Measurements from ENCODE around the gene TBX21. TPM values are rescaled to one million over a fixed set of nuclear protein-coding genes. Genes with fewer than 3 reads are reported as not detected.
A peak's percentile ranks its signal among the peaks of the same experiment; 100 is the strongest.

Gene TBX21
- total and polyA plus RNA-seq, 12 donors, result 0.07 to 2.0 (median 0.21) TPM; not detected in 4

DNA sequence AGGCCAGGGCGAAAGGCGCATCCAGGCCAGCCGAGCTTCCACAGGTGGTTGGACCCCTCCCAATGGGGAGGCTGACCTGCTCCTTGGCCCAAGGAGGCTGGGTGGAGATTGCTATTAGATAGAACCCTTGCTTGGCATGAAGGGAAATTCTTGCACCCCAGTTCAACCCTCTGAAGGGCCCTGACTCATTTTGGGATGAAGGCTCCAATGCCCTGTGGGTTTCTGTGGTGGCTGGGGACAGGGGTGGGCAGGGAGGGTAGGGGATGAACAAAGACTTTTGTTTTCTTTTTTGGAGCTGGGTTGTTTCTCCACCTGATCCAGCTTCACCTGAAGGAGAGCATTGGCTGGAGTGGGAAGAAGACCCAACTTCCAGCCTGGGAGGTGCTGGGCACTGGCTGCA is 16.7 kb upstream of the TBX21 start:
- WGBS, 2 donors, result 88 to 93% methylated on average over 3 of the region's 3 CpGs
- peaks cover 0 to 5% (median 0%) of the 10 kb centered on the region in 9 donors for H3K36me3 ChIP-seq
- intact Hi-C loops (cut with DNase I), result no loop called here
- H3K9me3 ChIP-seq, result no peaks in the 10 kb centered on the region
- peaks cover 8 to 46% (median 36%) of the 10 kb centered on the region in 7 donors for H3K27me3 ChIP-seq
- no peak overlapping the region for H3K4me3 ChIP-seq
- TF ChIP-seq, protein P1, sequence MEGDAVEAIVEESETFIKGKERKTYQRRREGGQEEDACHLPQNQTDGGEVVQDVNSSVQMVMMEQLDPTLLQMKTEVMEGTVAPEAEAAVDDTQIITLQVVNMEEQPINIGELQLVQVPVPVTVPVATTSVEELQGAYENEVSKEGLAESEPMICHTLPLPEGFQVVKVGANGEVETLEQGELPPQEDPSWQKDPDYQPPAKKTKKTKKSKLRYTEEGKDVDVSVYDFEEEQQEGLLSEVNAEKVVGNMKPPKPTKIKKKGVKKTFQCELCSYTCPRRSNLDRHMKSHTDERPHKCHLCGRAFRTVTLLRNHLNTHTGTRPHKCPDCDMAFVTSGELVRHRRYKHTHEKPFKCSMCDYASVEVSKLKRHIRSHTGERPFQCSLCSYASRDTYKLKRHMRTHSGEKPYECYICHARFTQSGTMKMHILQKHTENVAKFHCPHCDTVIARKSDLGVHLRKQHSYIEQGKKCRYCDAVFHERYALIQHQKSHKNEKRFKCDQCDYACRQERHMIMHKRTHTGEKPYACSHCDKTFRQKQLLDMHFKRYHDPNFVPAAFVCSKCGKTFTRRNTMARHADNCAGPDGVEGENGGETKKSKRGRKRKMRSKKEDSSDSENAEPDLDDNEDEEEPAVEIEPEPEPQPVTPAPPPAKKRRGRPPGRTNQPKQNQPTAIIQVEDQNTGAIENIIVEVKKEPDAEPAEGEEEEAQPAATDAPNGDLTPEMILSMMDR (IDR thresholded peaks at IDR 0.05), result no peak
- peak overlapping the region in 1 of 10 donors; percentile 3 for H3K27ac ChIP-seq
- ATAC-seq (no peak), DNase-seq (no peak)
- H3K4me1 ChIP-seq, result peaks cover 0 to 48% (median 0%) of the 10 kb centered on the region in 9 donors

DNA sequence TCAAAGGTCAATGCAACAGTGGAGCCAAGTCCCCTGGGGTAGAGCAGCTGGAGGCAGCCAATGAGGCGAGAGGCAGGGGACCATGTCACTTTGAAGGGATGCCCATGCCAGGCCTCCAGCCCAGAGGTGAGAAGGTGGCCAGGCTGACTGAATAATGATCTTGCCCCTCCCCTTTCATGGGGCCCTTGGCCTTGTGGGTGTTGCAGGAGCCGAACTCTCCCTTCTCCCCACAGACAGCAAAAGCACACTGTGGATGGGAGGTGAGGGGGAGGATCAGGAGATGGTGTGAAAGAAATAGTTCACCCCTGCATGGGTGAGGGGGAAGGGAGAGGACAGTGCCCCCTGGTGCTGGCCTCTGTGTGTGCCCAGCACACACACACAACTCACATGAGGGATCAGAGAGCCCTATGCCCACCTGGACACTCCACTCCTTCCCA is 15.8 kb upstream of the TBX21 start:
- H3K27me3 ChIP-seq, result peaks cover 11 to 55% (median 45%) of the 10 kb centered on the region in 7 donors
- TF ChIP-seq, protein P1 (IDR thresholded peaks at IDR 0.05), result peak in 8 of 9 donors; percentile 15 to 47 (median 36)
- ATAC-seq, result peak in 2 of 8 donors; percentile 14 to 27

GRCh38 chr17:47717979-47718621 is 14.9 kb upstream of the TBX21 start:
- peak overlapping the region in 1 of 10 donors; percentile 36 for H3K27ac ChIP-seq
- TF ChIP-seq, protein P1 (IDR thresholded peaks at IDR 0.05), result no peak
- H3K36me3 ChIP-seq, result no peaks in the 10 kb centered on the region
- H3K4me1 ChIP-seq, result peaks cover 0 to 48% (median 0%) of the 10 kb centered on the region in 9 donors
- intact Hi-C loops (cut with DNase I), result no loop called here
- H3K4me3 ChIP-seq, result no peak overlapping the region
- 40 to 41% methylated on average over 9 of the region's 9 CpGs for WGBS, 2 donors
- DNase-seq (no peak), ATAC-seq (no peak)
- no peaks in the 10 kb centered on the region for H3K9me3 ChIP-seq
- H3K27me3 ChIP-seq, result peaks cover 11 to 63% (median 53%) of the 10 kb centered on the region in 7 donors

More for the DNA sequence above, 15.8 kb upstream of the TBX21 start:
- Histone ChIP-seq H3K9me3 (no peaks in the 10 kb centered on the region), H3K36me3 (no peaks in the 10 kb centered on the region), H3K27ac (peak overlapping the region in 1 of 10 donors; percentile 26), H3K4me3 (no peak overlapping the region), H3K4me1 (peaks cover 0 to 50% (median 0%) of the 10 kb centered on the region in 9 donors)
- intact Hi-C loops (cut with DNase I), result no loop called here
- no peak for DNase-seq
- WGBS, 2 donors, result 68 to 69% methylated on average over 2 of the region's 2 CpGs

DNA sequence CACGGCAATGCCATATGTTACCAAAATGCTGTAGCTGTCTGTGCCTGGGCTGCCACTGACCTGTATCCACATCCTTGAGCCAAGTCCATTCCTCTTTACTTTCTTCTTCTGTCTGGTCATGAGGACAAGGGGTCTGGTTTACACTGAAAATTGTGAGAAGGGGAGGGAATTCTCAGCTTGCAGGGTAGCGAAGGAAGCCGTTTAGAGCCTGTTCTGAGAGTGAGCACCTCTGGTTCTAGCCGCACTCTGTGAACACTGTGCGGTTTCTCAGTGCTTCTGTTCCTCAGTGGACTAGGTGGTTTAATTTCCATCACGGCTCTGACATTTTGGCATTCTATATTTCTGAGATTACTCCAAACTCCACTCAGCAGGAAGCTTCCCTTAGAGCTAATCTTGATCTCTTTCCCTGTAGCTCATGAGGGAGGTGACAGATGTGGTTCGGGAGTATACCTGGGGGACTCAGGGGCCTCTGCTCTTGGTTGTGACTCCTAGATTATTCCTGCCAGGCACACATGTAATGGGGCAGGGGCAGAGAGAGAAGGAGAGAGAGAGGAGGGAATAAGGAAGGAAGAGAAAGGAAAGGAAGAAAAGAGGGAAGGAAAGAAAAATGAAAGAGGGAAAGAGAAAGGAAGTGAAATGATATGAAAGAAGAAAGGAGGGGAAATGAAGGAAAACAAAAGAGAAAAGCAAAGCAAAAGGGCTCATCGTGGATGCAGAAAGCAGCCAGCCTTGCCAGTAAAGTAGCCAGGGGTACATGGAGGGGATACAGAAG is 14.2 kb upstream of the TBX21 start:
- Histone ChIP-seq H3K36me3 (no peaks in the 10 kb centered on the region), H3K4me1 (peaks cover 0 to 48% (median 0%) of the 10 kb centered on the region in 9 donors), H3K9me3 (no peaks in the 10 kb centered on the region), H3K4me3 (no peak overlapping the region), H3K27me3 (peaks cover 11 to 69% (median 60%) of the 10 kb centered on the region in 7 donors), H3K27ac (peak overlapping the region in 1 of 10 donors; percentile 36)
- TF ChIP-seq, protein P1 (IDR thresholded peaks at IDR 0.05), result no peak
- intact Hi-C loops (cut with DNase I), result no loop called here
- WGBS, 2 donors, result 49 to 60% methylated on average over 8 of the region's 8 CpGs
- ATAC-seq (no peak), DNase-seq (no peak)

Data from heart right ventricle (tissue), 16 donors.